WTC11 (cell line): Measurements from ENCODE around the gene IGF2BP3. TPM values are rescaled to one million over a fixed set of nuclear protein-coding genes. Genes with fewer than 3 reads are reported as not detected.

Experiments
- ATAC-seq: fragments of 200-7000 bp; cut with Tn5 transposase; 2 replicates; pipeline ENCODE4 v1.10.0; 2021; ENCODE audit warnings: mild to moderate bottlenecking, moderate library complexity
- CTCF ChIA-PET: fragments of 300-600 bp; sonication (Branson Sonifier 250); formaldehyde crosslinking; loops from one replicate; lab custom pipeline; 2021; ENCODE audit warnings: antibody characterized with exemption; lab: Charles Lee
- POLR2A ChIA-PET: fragments of 350-600 bp; sonication (Branson Sonifier 250); formaldehyde crosslinking; loops from one replicate; lab custom pipeline; 2021; ENCODE audit warnings: antibody characterized with exemption; lab: Charles Lee
- DNase-seq: peaks from one replicate; pipeline ENCODE4 v3.0.0; 2021; ENCODE audit warnings: low spot score
- H3K27ac Mint-ChIP-seq: 2 replicates; pipeline ENCODE4 v1.8.0; 2021; ENCODE audit warnings: mixed read lengths
- H3K27me3 Mint-ChIP-seq: 2 replicates; pipeline ENCODE4 v1.8.0; 2021; ENCODE audit warnings: low read depth, mild to moderate bottlenecking, moderate library complexity, mixed read lengths
- H3K36me3 Mint-ChIP-seq: 2 replicates; pipeline ENCODE4 v1.8.0; 2021; ENCODE audit warnings: mixed read lengths
- H3K4me1 Mint-ChIP-seq: 2 replicates; pipeline ENCODE4 v1.8.0; 2022; ENCODE audit warnings: mixed read lengths
- H3K4me3 Mint-ChIP-seq: 2 replicates; pipeline ENCODE4 v1.8.0; 2021; ENCODE audit warnings: mild to moderate bottlenecking, moderate library complexity, mixed read lengths
- H3K9me3 Mint-ChIP-seq: 2 replicates; pipeline ENCODE4 v1.8.0; 2021; ENCODE audit warnings: mixed read lengths
- AFF4 ChIP-seq: sonication (generic); formaldehyde crosslinking; IDR thresholded peaks from 2 replicates; pipeline ENCODE4 v1.8.1; 2023; ENCODE audit warnings: mild to moderate bottlenecking, missing genetic modification reagents, borderline replicate concordance
- AR ChIP-seq: fragments of 250-450 bp; sonication (Bioruptor Pico); IDR thresholded peaks from 2 replicates; pipeline ENCODE4 v1.9.0; 2021; ENCODE audit warnings: mild to moderate bottlenecking
- ATF1 ChIP-seq: sonication (generic); formaldehyde crosslinking; IDR thresholded peaks from 2 replicates; pipeline ENCODE4 v1.8.1; 2023; ENCODE audit warnings: mild to moderate bottlenecking, moderate library complexity, missing genetic modification reagents
- ATF6 ChIP-seq: sonication (generic); formaldehyde crosslinking; IDR thresholded peaks from 2 replicates; pipeline ENCODE4 v1.8.1; 2023; ENCODE audit warnings: mild to moderate bottlenecking, missing genetic modification reagents
- CTCF ChIP-seq: fragments of 200-600 bp; IDR thresholded peaks from 2 replicates; pipeline ENCODE4 v1.8.0; 2022; ENCODE audit warnings: antibody characterized with exemption
- E2F1 ChIP-seq: sonication (generic); formaldehyde crosslinking; IDR thresholded peaks from 2 replicates; pipeline ENCODE4 v1.8.0; 2022; ENCODE audit warnings: mild to moderate bottlenecking, missing genetic modification reagents
- EMX1 ChIP-seq: fragments of 250-450 bp; sonication (Bioruptor Pico); IDR thresholded peaks from 2 replicates; pipeline ENCODE4 v1.8.0; 2021; ENCODE audit warnings: mild to moderate bottlenecking
- GTF2I ChIP-seq: fragments of 250-450 bp; sonication (Bioruptor Pico); conservative IDR thresholded peaks from 2 replicates; pipeline ENCODE4 v1.4.0; 2021; ENCODE audit warnings: mild to moderate bottlenecking
- HMGXB4 ChIP-seq: sonication (generic); formaldehyde crosslinking; IDR thresholded peaks from 2 replicates; pipeline ENCODE4 v1.8.1; 2023; ENCODE audit warnings: mild to moderate bottlenecking, moderate library complexity, missing genetic modification reagents
- JAZF1 ChIP-seq: fragments of 250-450 bp; sonication (Bioruptor Pico); IDR thresholded peaks from 2 replicates; pipeline ENCODE4 v1.9.0; 2021; ENCODE audit warnings: moderate library complexity, mild to moderate bottlenecking, inconsistent platforms
- MXD4 ChIP-seq: fragments of 250-450 bp; sonication (Bioruptor Pico); IDR thresholded peaks from 2 replicates; pipeline ENCODE4 v1.8.0; 2021; ENCODE audit warnings: mild to moderate bottlenecking, moderate library complexity, borderline replicate concordance
- NR3C1 ChIP-seq: sonication (generic); formaldehyde crosslinking; conservative IDR thresholded peaks from 2 replicates; pipeline ENCODE4 v1.8.1; 2023; ENCODE audit warnings: low read depth, mild to moderate bottlenecking, missing genetic modification reagents
- TP53 ChIP-seq: sonication (generic); formaldehyde crosslinking; IDR thresholded peaks from 2 replicates; pipeline ENCODE4 v1.8.1; 2023; ENCODE audit warnings: mild to moderate bottlenecking, missing genetic modification reagents
- ZSCAN18 ChIP-seq: fragments of 250-450 bp; sonication (Bioruptor Pico); IDR thresholded peaks from 2 replicates; pipeline ENCODE4 v2.1.2; 2022; ENCODE audit warnings: mild to moderate bottlenecking, moderate library complexity
- total RNA-seq: library from RNA; stranded (reverse); gene quantifications from 3 replicates; pipeline ENCODE4 v1.2.3, GENCODE V29; 2021

The IGF2BP3 gene
- total RNA-seq, 1 experiment from 2014 or later = 129 TPM

- TF ChIP-seq AR (CRISPR knock-in tag) = no peak
- no peak for TF ChIP-seq JAZF1 (CRISPR knock-in tag)
- no peak for TF ChIP-seq ATF1
- TF ChIP-seq ATF6 = no peak
- no peak for TF ChIP-seq AFF4 (CRISPR knock-in tag)
- no peak for TF ChIP-seq E2F1 (CRISPR knock-in tag)
- no peak for TF ChIP-seq TP53 (CRISPR knock-in tag)
- TF ChIP-seq GTF2I = no peak
- no peak for TF ChIP-seq MXD4 (CRISPR knock-in tag)
Observed at GRCh38 chr7:23347682-23348180, 122.6 kb downstream of the IGF2BP3 start (continued).

GRCh38 chr7:23347033-23347681 is 123.1 kb downstream of the IGF2BP3 start:
- Mint-ChIP-seq H3K27me3 (no peaks in the 10 kb centered on the region), H3K36me3 (peaks cover 68% of the 10 kb centered on the region), H3K4me1 (peaks cover 9% of the 10 kb centered on the region), H3K27ac (peak overlapping the region; percentile 27; the same call in 1 of the 2 replicates), H3K4me3 (no peak overlapping the region), H3K9me3 (no peaks in the 10 kb centered on the region)
- TF ChIP-seq CTCF = no peak
- no peak for TF ChIP-seq HMGXB4 (CRISPR knock-in tag)
- TF ChIP-seq NR3C1 (CRISPR knock-in tag) = no peak
- no peak for TF ChIP-seq ZSCAN18 (CRISPR knock-in tag)
- TF ChIP-seq EMX1 (CRISPR knock-in tag) = no peak
- no peak for TF ChIP-seq TP53 (CRISPR knock-in tag)
- ChIA-PET CTCF (no interaction called here), POLR2A (no interaction called here)
- DNase-seq = no peak
- no peak for ATAC-seq
